K562 (cell line): ENCODE measurements around the gene FASTK. TPM values are rescaled to one million over a fixed set of nuclear protein-coding genes. Genes with fewer than 3 reads are reported as not detected.

Source experiments
- ATAC-seq: fragments of 200-7000 bp; cut with Tn5 transposase; 3 replicates; pipeline ENCODE4 v1.9.1; 2020; ENCODE audit warnings: moderate library complexity
- BruUV-seq: library from RNA; stranded (reverse); fragments of 400-500 nt; replicated peaks from 2 replicates; lab custom pipeline; 2021; lab: Mats Ljungman, UMichigan
- CTCF ChIA-PET: fragments of 300-600 bp; formaldehyde crosslinking; extraction: SDS; loops from one replicate; lab custom pipeline; 2021; ENCODE audit warnings: low intra/inter-chr PET ratio; lab: Yijun Ruan, JAX
- POLR2A ChIA-PET: fragments of 300-600, 350-650 bp; sonication (Branson Sonifier 250); formaldehyde crosslinking; extraction: SDS; loops from one replicate; lab custom pipeline; 2021; ENCODE audit warnings: antibody characterized with exemption, inconsistent platforms; lab: Yijun Ruan, JAX
- DNase-seq, 4 experiments: peaks; one replicate each; pipeline versions ENCODE4 v3.0.0 to v3.0.0-alpha.2; 2011 to 2018; ENCODE audit warnings: low spot score in 3 of 4, mixed read lengths in 3 of 4; ENCODE audit errors: extremely low read depth in 1 of 4
- FAIRE-seq: peaks from 2 replicates; lab custom pipeline; 2011; peaks lifted over from hg19 to GRCh38; lab: Jason Lieb, UNC
- H2AFZ ChIP-seq: 2 replicates; pipeline ENCODE4 v1.6.0; 2011; ENCODE audit warnings: low read depth, low read length, control low read depth, inconsistent platforms
- H3K27ac ChIP-seq: fragments of 200-600 bp; 3 replicates; pipeline ENCODE4 v1.8.0; 2011; ENCODE audit warnings: low read depth, mild to moderate bottlenecking, control low read depth, inconsistent platforms, low read length, moderate library complexity, mixed read lengths; ENCODE audit errors: extremely low read depth
- H3K27me3 ChIP-seq, 2 experiments: fragments of 300-600 bp in 1 of 2; 2 replicates in 1 of 2; 3 replicates in 1 of 2; pipeline versions ENCODE4 v1.6.0 to v1.8.0; 2011; ENCODE audit warnings: inconsistent platforms in 2 of 2, low read length in 2 of 2, mild to moderate bottlenecking in 1 of 2, mixed read lengths in 1 of 2, moderate library complexity in 1 of 2; ENCODE audit not compliant: control insufficient read depth in 2 of 2, insufficient read depth in 2 of 2
- H3K36me3 ChIP-seq: fragments of 300-600 bp; 3 replicates; pipeline ENCODE4 v1.8.0; 2011; ENCODE audit warnings: mild to moderate bottlenecking, low read length, inconsistent platforms; ENCODE audit not compliant: control insufficient read depth, insufficient read depth
- H3K4me1 ChIP-seq, 2 experiments: fragments of 200-600 bp in 1 of 2; replicated peaks in 1 of 2; 2 replicates in 1 of 2; 3 replicates in 1 of 2; pipeline versions ENCODE4 v1.5.1 to v1.8.0; 2011; ENCODE audit warnings: inconsistent platforms in 2 of 2, low read length in 2 of 2, mild to moderate bottlenecking in 1 of 2, mixed read lengths in 1 of 2, moderate library complexity in 1 of 2; ENCODE audit not compliant: control insufficient read depth in 2 of 2, insufficient read depth in 2 of 2
- H3K4me2 ChIP-seq: 2 replicates; pipeline ENCODE4 v1.6.1; 2011; ENCODE audit warnings: low read length, control low read depth, inconsistent platforms, mixed read lengths; ENCODE audit not compliant: insufficient read depth
- H3K4me3 ChIP-seq: fragments of 200-600 bp; sonication (generic), shearing (Covaris generic); 2 replicates; pipeline ENCODE4 v1.5.1; 2016; ENCODE audit warnings: control low read depth, inconsistent platforms
- H3K79me2 ChIP-seq: fragments of 200-600 bp; 3 replicates; pipeline ENCODE4 v1.8.0; 2011; ENCODE audit warnings: low read length, inconsistent platforms; ENCODE audit not compliant: control insufficient read depth, insufficient read depth
- H3K9ac ChIP-seq, 2 experiments: 2 replicates each; pipeline versions ENCODE4 v1.6.0 to v1.6.1; 2011; ENCODE audit warnings: low read depth in 2 of 2, low read length in 2 of 2, control low read depth in 1 of 2, inconsistent platforms in 1 of 2, mild to moderate bottlenecking in 1 of 2, mixed read lengths in 1 of 2; ENCODE audit not compliant: insufficient read depth in 1 of 2
- H3K9me1 ChIP-seq: one replicate; pipeline ENCODE4 v1.6.0; 2011; ENCODE audit warnings: inconsistent platforms, mild to moderate bottlenecking, low read length, moderate library complexity; ENCODE audit not compliant: control insufficient read depth, insufficient read depth
- H3K9me3 ChIP-seq: replicated peaks from 2 replicates; pipeline ENCODE4 v1.5.1; 2011; ENCODE audit warnings: low read depth, low read length, inconsistent platforms; ENCODE audit not compliant: control insufficient read depth, insufficient read depth
- H4K20me1 ChIP-seq: replicated peaks from 2 replicates; pipeline ENCODE4 v1.6.1; 2011; ENCODE audit warnings: low read length, inconsistent platforms, mixed read lengths; ENCODE audit not compliant: control insufficient read depth, insufficient read depth
- CBX3 ChIP-seq, 2 experiments: IDR thresholded peaks; 1 replicate in 1 of 2; 2 replicates in 1 of 2; pipeline ENCODE4 v1.6.1; 2012; ENCODE audit warnings: inconsistent platforms in 2 of 2, low read length in 2 of 2, borderline replicate concordance in 1 of 2, control low read depth in 1 of 2
- CHD4 ChIP-seq: fragments of 200-600 bp; sonication (generic); IDR thresholded peaks from 3 replicates; pipeline ENCODE4 v1.6.1; 2012; ENCODE audit warnings: low read depth, mild to moderate bottlenecking, mixed read lengths, low read length, inconsistent platforms; ENCODE audit not compliant: insufficient read depth, insufficient replicate concordance, poor library complexity, severe bottlenecking
- ETV1 ChIP-seq: fragments of 450-650 bp; conservative IDR thresholded peaks from 2 replicates; pipeline ENCODE4 v1.6.1; 2016; ENCODE audit warnings: missing genetic modification characterization, control low read depth, low read depth, missing compliant biosample characterization
- GATAD2B ChIP-seq: fragments of 450-650 bp; IDR thresholded peaks from 2 replicates; pipeline ENCODE4 v1.6.1; 2017; ENCODE audit warnings: mild to moderate bottlenecking, borderline replicate concordance
- HDAC1 ChIP-seq, 2 experiments: fragments of 450-650 bp; IDR thresholded peaks; 2 replicates each; pipeline ENCODE4 v1.6.1; 2016 to 2017; ENCODE audit warnings: inconsistent platforms in 1 of 2, mild to moderate bottlenecking in 1 of 2, moderate library complexity in 1 of 2
- HMG20A ChIP-seq: fragments of 450-650 bp; formaldehyde crosslinking; conservative IDR thresholded peaks from 2 replicates; pipeline ENCODE4 v1.4.0; 2020; ENCODE audit warnings: mild to moderate bottlenecking, mixed read lengths
- HSF4 ChIP-seq: fragments of 250-450 bp; sonication (Bioruptor Pico); IDR thresholded peaks from 2 replicates; pipeline ENCODE4 v2.1.2; 2022; ENCODE audit warnings: mild to moderate bottlenecking, moderate library complexity, borderline replicate concordance
- IFI16 ChIP-seq: fragments of 250-450 bp; sonication (Bioruptor Pico); IDR thresholded peaks from 2 replicates; pipeline ENCODE4 v2.1.2; 2022; ENCODE audit warnings: mild to moderate bottlenecking, inconsistent platforms
- KAT2B ChIP-seq: IDR thresholded peaks from one replicate; pipeline ENCODE4 v1.6.1; 2012; ENCODE audit warnings: low read depth, mild to moderate bottlenecking, control low read depth, inconsistent platforms, low read length, moderate library complexity
- KHSRP ChIP-seq: fragments of 450-650 bp; IDR thresholded peaks from 2 replicates; pipeline ENCODE4 v1.6.1; 2017
- PRPF4 ChIP-seq: fragments of 200-400 bp; formaldehyde crosslinking; IDR thresholded peaks from one replicate; pipeline ENCODE4 v1.6.1; 2017; ENCODE audit warnings: low read length, low read depth, mild to moderate bottlenecking; ENCODE audit not compliant: insufficient read depth, poor library complexity, severe bottlenecking
- TBP ChIP-seq: optimal IDR thresholded peaks from 2 replicates; pipeline ENCODE3; 2011; ENCODE audit warnings: low read depth, low read length, improper control_type of control experiment
- TEAD4 ChIP-seq, 2 experiments: sonication (generic) in 1 of 2; formaldehyde crosslinking in 1 of 2; IDR thresholded peaks; 2 replicates each; pipeline versions ENCODE4 v1.6.1 to v1.8.0; 2012 to 2022; ENCODE audit warnings: borderline replicate concordance in 1 of 2, inconsistent platforms in 1 of 2, low read length in 1 of 2, mild to moderate bottlenecking in 1 of 2, missing genetic modification reagents in 1 of 2
- ZBTB34 ChIP-seq: fragments of 250-450 bp; sonication (Bioruptor Pico); IDR thresholded peaks from 2 replicates; pipeline ENCODE4 v1.8.0; 2021; ENCODE audit warnings: mild to moderate bottlenecking, moderate library complexity
- ZFP30 ChIP-seq: fragments of 250-450 bp; sonication (Bioruptor Pico); IDR thresholded peaks from 2 replicates; pipeline ENCODE4 v1.8.0; 2022; ENCODE audit warnings: moderate library complexity, mild to moderate bottlenecking, inconsistent platforms, borderline replicate concordance
- ZNF134 ChIP-seq: fragments of 250-450 bp; sonication (Bioruptor Pico); conservative IDR thresholded peaks from 2 replicates; pipeline ENCODE4 v1.4.0; 2020
- ZNF444 ChIP-seq: fragments of 250-450 bp; sonication (Bioruptor Pico); IDR thresholded peaks from 2 replicates; pipeline ENCODE4 v1.4.0; 2020; ENCODE audit warnings: mild to moderate bottlenecking, moderate library complexity
- WGBS: fragments of 100-300 bp; shearing (Covaris generic); methylation state at CpG from one replicate; pipeline ENCODE4 v1.1.6; 2016; ENCODE audit warnings: low coverage, mixed read lengths; ENCODE audit not compliant: insufficient coverage; ENCODE audit errors: missing lambda C conversion rate; 5-methylcytosine and 5-hydroxymethylcytosine counted together
- in situ Hi-C: fragments of 300-500 bp; cut with MboI; formaldehyde crosslinking; loops from 4 replicates; pipeline ENCODE4 v1.15.0; 2018; ENCODE audit warnings: inconsistent platforms, mixed read lengths
- intact Hi-C: fragments of 100-400 bp; cut with micrococcal nuclease; formaldehyde crosslinking; loops from 2 replicates; pipeline ENCODE4 v1.14.2; 2022
- polyA plus RNA-seq, 8 experiments: library from polyadenylated mRNA; depleted of rRNA in 4 of 8; stranded (reverse) in 5 of 8; unstranded in 3 of 8; fragments of >200 nt; fragmentation: Nextera tagmentation in 2 of 8; fragmentation: Illumina TruSeq in 1 of 8; extraction: Ambion mirVana in 2 of 8; extraction: Trizol in 1 of 8; gene quantifications; 2 replicates each; pipeline versions ENCODE4 v1.2.1 to v1.2.3, GENCODE V29; 2011 to 2014; ENCODE audit warnings: inconsistent platforms in 1 of 8, missing spikeins in 1 of 8
- total RNA-seq, 7 experiments: library from RNA; depleted of rRNA in 6 of 7; stranded (reverse); fragments of >200 nt in 6 of 7; fragmentation: Illumina TruSeq in 2 of 7; extraction: Trizol in 2 of 7; gene quantifications; 2 replicates each; pipeline versions ENCODE4 v1.2.1 to v1.2.3, GENCODE V29; 2011 to 2021; ENCODE audit warnings: low replicate concordance in 1 of 7
- TF ChIP-seq, protein P1 (sequence below): fragments of 200-800 bp; sonication (Bioruptor generic); IDR thresholded peaks from 2 replicates; pipeline ENCODE4 v1.6.1; 2017; ENCODE audit warnings: missing genetic modification characterization, missing compliant biosample characterization

FASTK gene
- total and polyA plus RNA-seq, 9 of the 15 experiments (the other 6 are each of a cell fraction or from before 2014, with no cell fraction given), result 0.51 to 150 (median 48.2) TPM

DNA sequence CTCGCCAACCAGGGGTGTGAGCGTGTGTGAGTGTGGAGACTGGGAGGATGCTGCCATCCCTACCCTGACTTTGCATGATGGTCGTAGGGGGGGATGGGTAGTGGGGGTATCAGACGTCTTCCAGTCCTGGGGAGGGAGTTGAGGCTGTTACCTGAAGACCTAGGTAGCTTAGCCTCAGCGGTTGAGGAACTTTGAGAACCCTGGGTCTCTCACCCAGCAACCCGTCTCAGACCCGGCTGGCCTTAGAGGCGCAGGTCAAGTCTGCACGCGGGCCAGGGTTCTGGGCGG is 18.6 kb downstream of the FASTK start:
- H3K36me3 ChIP-seq, result peaks cover 47% of the 10 kb centered on the region
- CTCF ChIA-PET, result no interaction called here
- in situ Hi-C loops (no loop called here), intact Hi-C loops (no loop called here)
- no peak; the same call in 2 of the 3 replicates for ATAC-seq
- H3K79me2 ChIP-seq, result peaks cover 68% of the 10 kb centered on the region
- POLR2A ChIA-PET, result interaction anchor here (0.7 to 2.7 kb wide), 6 partner anchors 9 to 42 kb away, joined by 3 to 9 read pairs (median 4); partner anchors contain the start of gene FASTK
- peak overlapping the region; percentile 94 for H3K4me2 ChIP-seq
- H3K9me1 ChIP-seq, result no peaks in the 10 kb centered on the region
- H2AFZ ChIP-seq, result no peak overlapping the region
- H3K9me3 ChIP-seq, result no peaks in the 10 kb centered on the region
- no TSS peak for BruUV-seq
- peak overlapping the region; percentile 90 for H3K27ac ChIP-seq
- FAIRE-seq, result peak; percentile 84
- H3K27me3 ChIP-seq, result no peaks in the 10 kb centered on the region
- peaks cover 10% of the 10 kb centered on the region for H4K20me1 ChIP-seq
- peak overlapping the region; percentile 84 for H3K4me3 ChIP-seq
- WGBS, result 2% methylated on average over 11 of the region's 11 CpGs
- H3K9ac ChIP-seq, result peak overlapping the region; percentile 85 to 91
- H3K4me1 ChIP-seq, result peaks cover 46 to 86% of the 10 kb centered on the region in 2 experiments
- no peak for DNase-seq
- no peak for TF ChIP-seq TBP
- TF ChIP-seq HSF4, result no peak
- no peak for TF ChIP-seq GATAD2B
- TF ChIP-seq HMG20A (CRISPR knock-in tag), result no peak
- no peak for TF ChIP-seq CHD4
- no peak for TF ChIP-seq ZBTB34 (CRISPR knock-in tag)
- TF ChIP-seq TEAD4 (IDR thresholded peaks at IDR 0.05; ENCODE audit: low read length), result no peak; the same call in 1 of the 2 replicates
- no peak for TF ChIP-seq TEAD4 (CRISPR knock-in tag; IDR thresholded peaks at IDR 0.05; ENCODE audit: borderline replicate concordance)
- TF ChIP-seq, protein P1, sequence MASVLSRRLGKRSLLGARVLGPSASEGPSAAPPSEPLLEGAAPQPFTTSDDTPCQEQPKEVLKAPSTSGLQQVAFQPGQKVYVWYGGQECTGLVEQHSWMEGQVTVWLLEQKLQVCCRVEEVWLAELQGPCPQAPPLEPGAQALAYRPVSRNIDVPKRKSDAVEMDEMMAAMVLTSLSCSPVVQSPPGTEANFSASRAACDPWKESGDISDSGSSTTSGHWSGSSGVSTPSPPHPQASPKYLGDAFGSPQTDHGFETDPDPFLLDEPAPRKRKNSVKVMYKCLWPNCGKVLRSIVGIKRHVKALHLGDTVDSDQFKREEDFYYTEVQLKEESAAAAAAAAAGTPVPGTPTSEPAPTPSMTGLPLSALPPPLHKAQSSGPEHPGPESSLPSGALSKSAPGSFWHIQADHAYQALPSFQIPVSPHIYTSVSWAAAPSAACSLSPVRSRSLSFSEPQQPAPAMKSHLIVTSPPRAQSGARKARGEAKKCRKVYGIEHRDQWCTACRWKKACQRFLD (CRISPR knock-in tag), result peak; percentile 74; the same call in 1 of the 2 replicates
- no peak for TF ChIP-seq KHSRP
- TF ChIP-seq KAT2B, result no peak
- TF ChIP-seq PRPF4, result no peak
- no peak for TF ChIP-seq ETV1 (tag)
- TF ChIP-seq CBX3 (IDR thresholded peaks at IDR 0.05; ENCODE audit: borderline replicate concordance in 1 of 2, low read length in 2 of 2), result 0 out of 3 replicates have a peak, but pooled peaks of 1 of the 2 experiments have one; percentile 11
- TF ChIP-seq IFI16 (CRISPR knock-in tag), result no peak
- no peak for TF ChIP-seq ZNF444 (CRISPR knock-in tag)
- TF ChIP-seq HDAC1 (IDR thresholded peaks at IDR 0.05), result no peak
- TF ChIP-seq ZFP30 (CRISPR knock-in tag), result no peak
- TF ChIP-seq ZNF134 (CRISPR knock-in tag), result no peak
